ENCODE data around the gene MRPL55.
A peak's percentile ranks its signal among the peaks of the same experiment; 100 is the strongest.

The MRPL55 gene

DNA sequence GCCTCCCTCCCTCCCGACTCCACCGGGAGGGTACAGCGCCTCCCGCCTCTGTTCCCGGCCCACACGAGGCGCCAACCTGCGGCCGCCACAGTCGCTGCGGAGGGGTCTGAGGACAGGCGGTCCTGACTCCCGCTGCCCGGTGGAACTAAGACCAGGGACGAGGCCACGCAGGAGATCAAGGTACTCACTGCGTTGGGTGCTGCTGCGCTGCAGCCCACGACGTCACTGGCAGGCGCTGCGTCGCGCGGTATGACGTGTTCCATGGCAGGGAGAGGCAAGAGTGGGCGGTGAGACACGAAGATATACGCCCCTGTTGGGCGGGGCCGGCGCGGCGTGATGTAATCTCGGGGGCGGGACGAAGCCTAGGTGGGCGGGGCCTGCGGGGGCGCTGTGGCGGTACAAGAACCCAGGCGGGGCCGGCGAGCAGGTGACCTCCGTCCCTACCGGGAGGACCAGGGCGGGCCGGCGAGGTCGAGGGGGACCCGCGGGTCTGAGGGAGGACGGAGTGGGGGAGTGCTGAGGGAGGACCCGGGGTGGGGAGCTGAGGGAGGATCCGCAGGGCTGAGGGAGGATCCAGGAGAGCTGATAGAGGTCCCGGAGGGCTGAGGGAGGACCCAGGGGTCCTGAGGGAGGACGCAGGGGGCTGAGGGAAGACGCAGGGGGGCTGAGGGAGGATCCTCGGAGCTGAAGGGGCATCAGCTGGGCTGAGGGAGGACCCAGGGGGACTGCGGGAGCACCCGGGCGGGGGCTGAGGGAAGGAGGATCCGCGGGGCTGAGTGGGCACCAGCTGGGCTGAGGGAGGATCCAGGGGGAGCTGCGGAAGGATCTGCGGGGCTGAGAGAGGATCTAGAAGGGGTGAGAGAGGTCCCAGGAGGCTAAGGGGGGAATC lies at the start of gene MRPL55:
MRPL55 (minus strand) TSS at position 227 of the 889 bp plus-strand sequence. CDS start 1,039 bp downstream, outside the sequence.
- TF ChIP-seq, protein P1, sequence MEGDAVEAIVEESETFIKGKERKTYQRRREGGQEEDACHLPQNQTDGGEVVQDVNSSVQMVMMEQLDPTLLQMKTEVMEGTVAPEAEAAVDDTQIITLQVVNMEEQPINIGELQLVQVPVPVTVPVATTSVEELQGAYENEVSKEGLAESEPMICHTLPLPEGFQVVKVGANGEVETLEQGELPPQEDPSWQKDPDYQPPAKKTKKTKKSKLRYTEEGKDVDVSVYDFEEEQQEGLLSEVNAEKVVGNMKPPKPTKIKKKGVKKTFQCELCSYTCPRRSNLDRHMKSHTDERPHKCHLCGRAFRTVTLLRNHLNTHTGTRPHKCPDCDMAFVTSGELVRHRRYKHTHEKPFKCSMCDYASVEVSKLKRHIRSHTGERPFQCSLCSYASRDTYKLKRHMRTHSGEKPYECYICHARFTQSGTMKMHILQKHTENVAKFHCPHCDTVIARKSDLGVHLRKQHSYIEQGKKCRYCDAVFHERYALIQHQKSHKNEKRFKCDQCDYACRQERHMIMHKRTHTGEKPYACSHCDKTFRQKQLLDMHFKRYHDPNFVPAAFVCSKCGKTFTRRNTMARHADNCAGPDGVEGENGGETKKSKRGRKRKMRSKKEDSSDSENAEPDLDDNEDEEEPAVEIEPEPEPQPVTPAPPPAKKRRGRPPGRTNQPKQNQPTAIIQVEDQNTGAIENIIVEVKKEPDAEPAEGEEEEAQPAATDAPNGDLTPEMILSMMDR (IDR thresholded peaks at IDR 0.05): no peak
- DNase-seq (ENCODE audit: low spot score): peak; percentile 99
- H3K27ac ChIP-seq: peak within 1 kb of the TSS; percentile 93 to 96
- peak within 1 kb of the TSS; percentile 92 for H3K4me3 ChIP-seq

DNA sequence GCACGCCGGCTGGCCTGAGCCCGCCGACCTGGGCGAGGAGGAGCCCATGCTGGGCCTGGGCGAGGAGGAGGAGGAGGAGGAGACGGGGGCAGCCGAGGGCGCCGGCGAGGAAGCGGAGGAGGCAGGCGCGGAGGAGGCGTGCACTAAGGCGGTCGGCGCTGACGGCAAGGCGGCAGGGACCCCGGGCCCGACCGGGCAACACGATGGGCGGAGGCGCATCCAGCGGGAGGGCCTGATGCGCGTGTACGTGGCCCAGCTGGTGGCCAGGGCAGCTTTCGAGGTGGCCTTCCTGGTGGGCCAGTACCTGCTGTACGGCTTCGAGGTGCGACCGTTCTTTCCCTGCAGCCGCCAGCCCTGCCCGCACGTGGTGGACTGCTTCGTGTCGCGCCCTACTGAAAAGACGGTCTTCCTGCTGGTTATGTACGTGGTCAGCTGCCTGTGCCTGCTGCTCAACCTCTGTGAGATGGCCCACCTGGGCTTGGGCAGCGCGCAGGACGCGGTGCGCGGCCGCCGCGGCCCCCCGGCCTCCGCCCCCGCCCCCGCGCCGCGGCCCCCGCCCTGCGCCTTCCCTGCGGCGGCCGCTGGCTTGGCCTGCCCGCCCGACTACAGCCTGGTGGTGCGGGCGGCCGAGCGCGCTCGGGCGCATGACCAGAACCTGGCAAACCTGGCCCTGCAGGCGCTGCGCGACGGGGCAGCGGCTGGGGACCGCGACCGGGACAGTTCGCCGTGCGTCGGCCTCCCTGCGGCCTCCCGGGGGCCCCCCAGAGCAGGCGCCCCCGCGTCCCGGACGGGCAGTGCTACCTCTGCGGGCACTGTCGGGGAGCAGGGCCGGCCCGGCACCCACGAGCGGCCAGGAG lies 49.3 kb upstream of the MRPL55 start:
- H3K4me3 ChIP-seq: peak overlapping the region; percentile 47
- TF ChIP-seq, protein P1 (IDR thresholded peaks at IDR 0.05): no peak
- H3K27ac ChIP-seq: no peak overlapping the region
- no peak for DNase-seq (ENCODE audit: low spot score)

DNA sequence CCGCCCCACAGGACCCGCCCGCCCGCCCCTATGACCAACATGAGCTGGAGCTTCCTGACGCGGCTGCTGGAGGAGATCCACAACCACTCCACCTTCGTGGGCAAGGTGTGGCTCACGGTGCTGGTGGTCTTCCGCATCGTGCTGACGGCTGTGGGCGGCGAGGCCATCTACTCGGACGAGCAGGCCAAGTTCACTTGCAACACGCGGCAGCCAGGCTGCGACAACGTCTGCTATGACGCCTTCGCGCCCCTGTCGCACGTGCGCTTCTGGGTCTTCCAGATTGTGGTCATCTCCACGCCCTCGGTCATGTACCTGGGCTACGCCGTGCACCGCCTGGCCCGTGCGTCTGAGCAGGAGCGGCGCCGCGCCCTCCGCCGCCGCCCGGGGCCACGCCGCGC lies 48.6 kb upstream of the MRPL55 start:
- no peak overlapping the region for H3K27ac ChIP-seq
- TF ChIP-seq, protein P1 (IDR thresholded peaks at IDR 0.05): no peak
- no peak overlapping the region for H3K4me3 ChIP-seq
- no peak for DNase-seq (ENCODE audit: low spot score)

DNA sequence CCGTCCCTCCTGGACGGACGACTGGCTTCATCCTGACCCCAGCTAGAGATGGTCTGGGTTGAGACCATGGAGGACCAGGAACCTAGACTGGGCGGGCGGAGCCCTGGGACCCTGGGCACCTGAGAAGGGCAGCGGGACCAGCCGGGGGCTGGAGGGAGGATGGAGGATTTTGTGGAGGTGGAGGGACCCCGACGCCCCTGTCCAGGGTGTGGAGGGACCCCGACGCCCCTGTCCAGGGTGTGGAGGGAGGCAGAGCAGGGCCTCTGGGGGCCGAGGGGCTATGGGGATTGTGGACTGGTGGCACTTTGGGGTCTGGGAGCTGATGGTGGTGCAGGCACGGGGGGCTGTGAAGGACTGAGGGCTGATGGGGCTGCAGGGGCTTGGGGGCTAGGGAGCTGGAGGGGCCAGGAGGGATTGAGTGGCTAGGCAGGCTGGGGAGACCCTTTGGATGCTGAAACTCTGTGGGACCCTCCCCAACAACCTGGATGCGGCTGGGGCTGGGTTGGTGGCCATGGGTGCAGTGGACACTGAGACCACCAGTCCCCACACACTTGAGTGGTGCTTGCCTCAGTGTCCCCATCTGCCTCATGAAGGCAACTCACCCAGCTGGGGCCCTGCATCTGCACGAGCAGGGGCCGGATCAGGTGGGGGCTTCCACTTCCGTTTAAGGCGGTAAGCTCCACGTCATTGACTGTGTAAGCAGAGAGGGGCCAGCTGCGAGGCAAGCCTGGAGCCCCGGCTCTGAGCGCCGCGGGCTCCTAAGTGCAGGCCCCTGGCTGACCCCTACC lies 48.0 kb upstream of the MRPL55 start:
- TF ChIP-seq, protein P1 (IDR thresholded peaks at IDR 0.05): no peak
- no peak for DNase-seq (ENCODE audit: low spot score)
- no peak overlapping the region for H3K27ac ChIP-seq
- H3K4me3 ChIP-seq: no peak overlapping the region

DNA sequence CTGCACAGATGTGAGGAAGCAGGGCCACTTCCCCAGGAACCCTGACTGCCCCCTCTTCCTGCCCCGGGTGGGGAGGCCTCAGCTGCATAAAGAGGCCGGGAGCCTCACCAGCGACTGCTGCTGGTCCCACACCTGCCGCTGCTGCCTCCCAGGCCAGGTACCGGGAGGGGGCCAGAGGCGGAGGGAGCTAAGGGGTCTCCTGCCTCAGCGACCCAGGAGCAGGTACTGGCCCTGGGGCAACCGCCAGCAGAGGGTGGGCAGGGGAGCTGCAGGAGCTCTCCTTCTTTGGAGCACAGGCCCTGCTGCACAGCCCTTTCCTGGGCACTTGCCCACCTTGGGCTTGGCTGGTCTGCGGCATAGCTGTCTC lies 47.4 kb upstream of the MRPL55 start:
- Histone ChIP-seq H3K27ac (no peak overlapping the region), H3K4me3 (no peak overlapping the region)
- TF ChIP-seq, protein P1 (IDR thresholded peaks at IDR 0.05): no peak
- no peak for DNase-seq (ENCODE audit: low spot score)

DNA sequence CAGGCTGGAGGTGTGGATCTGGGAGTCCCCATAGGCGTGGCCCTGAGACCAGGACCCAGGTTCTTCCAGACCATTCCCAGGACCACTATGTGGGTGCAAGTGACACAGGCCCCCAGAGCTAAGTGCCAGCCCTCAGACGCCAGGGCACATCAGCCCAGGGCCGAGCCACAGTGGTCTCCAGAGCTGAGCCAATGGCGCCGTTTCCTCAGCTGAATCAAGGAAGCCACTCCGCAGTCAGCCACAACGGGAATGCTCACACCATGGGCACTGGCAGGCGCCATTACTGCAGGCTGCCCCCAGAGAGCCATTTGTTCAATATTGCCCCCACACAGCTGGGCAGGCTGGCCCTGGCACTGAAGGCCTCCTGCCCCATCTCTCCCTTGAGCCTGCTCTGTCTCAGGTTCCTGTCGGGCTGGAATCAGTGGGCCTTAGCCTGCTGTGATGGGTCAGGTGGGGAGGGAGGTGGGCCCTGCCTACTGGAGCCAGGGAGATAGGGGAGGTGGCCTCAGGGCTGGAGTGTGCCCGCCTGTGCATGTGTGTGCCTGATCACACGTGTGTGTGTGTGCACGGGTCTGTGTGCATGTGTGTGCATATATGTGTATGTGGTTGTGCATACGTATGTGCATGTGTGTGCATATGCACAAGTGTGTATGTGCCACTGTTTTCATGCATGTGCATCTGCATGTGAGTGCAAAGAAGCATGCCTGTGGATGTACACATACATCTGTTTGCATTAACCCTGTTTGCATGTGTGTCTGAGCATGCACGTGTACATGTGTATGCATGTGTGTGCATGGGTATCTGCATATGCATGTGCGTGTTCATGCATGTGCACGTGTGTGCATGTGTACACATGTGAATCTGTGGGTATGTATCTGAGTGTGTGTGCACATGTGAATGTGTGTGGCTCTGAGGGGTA lies 46.8 kb upstream of the MRPL55 start:
- Histone ChIP-seq H3K27ac (no peak overlapping the region), H3K4me3 (no peak overlapping the region)
- DNase-seq (ENCODE audit: low spot score): no peak
- TF ChIP-seq, protein P1 (IDR thresholded peaks at IDR 0.05): no peak
